Keratinocyte (primary cell): ENCODE measurements around the gene SIGLEC5. TPM values are rescaled to one million over a fixed set of nuclear protein-coding genes. Genes with fewer than 3 reads are reported as not detected.
A peak's percentile ranks its signal among the peaks of the same experiment; 100 is the strongest.
"Not testable (repeated sequence)": the region's sequence is repeated elsewhere in the genome, so short reads cannot be mapped to it uniquely, and the experiment has no call there.

Source experiments
- DNase-seq: peaks from one replicate; pipeline ENCODE4 v3.0.0-alpha.2; 2011; ENCODE audit warnings: low read depth, missing footprints, low spot score
- FAIRE-seq: peaks from 2 replicates; lab custom pipeline; 2011; peaks lifted over from hg19 to GRCh38; lab: Jason Lieb, UNC
- H2AFZ ChIP-seq: 2 replicates; pipeline ENCODE4 v1.6.0; 2012; ENCODE audit warnings: low read length, control low read depth, inconsistent platforms; ENCODE audit not compliant: control insufficient read depth
- H3K27ac ChIP-seq: 2 replicates; pipeline ENCODE4 v1.5.1; 2011; ENCODE audit warnings: low read length; ENCODE audit not compliant: control insufficient read depth, insufficient read depth
- H3K27me3 ChIP-seq: 3 replicates; pipeline ENCODE4 v1.6.0; 2011; ENCODE audit warnings: low read length; ENCODE audit not compliant: control insufficient read depth, insufficient read depth; ENCODE audit errors: extremely low read depth
- H3K36me3 ChIP-seq, 2 experiments: 2 replicates in 1 of 2; 3 replicates in 1 of 2; pipeline ENCODE4 v1.5.1; 2011; ENCODE audit warnings: low read length in 2 of 2, mild to moderate bottlenecking in 1 of 2; ENCODE audit not compliant: control insufficient read depth in 2 of 2, insufficient read depth in 2 of 2; ENCODE audit errors: extremely low read depth in 1 of 2
- H3K4me1 ChIP-seq: 3 replicates; pipeline ENCODE4 v1.5.1; 2011; ENCODE audit warnings: low read length; ENCODE audit not compliant: control insufficient read depth, insufficient read depth; ENCODE audit errors: extremely low read depth
- H3K4me2 ChIP-seq: 3 replicates; pipeline ENCODE4 v1.6.0; 2011; ENCODE audit warnings: low read depth, low read length; ENCODE audit not compliant: control insufficient read depth, insufficient read depth; ENCODE audit errors: extremely low read depth
- H3K4me3 ChIP-seq, 3 experiments: fragments of 200-600 bp in 1 of 3; sonication (generic) in 1 of 3; 2 replicates in 2 of 3; 3 replicates in 1 of 3; pipeline ENCODE4 v1.5.1; 2011 to 2016; ENCODE audit warnings: low read length in 3 of 3, mild to moderate bottlenecking in 3 of 3, control low read depth in 2 of 3, inconsistent platforms in 1 of 3, low read depth in 1 of 3, mixed read lengths in 1 of 3, mixed run types in 1 of 3, moderate library complexity in 1 of 3; ENCODE audit not compliant: control insufficient read depth in 2 of 3, insufficient read depth in 2 of 3; ENCODE audit errors: extremely low read depth in 1 of 3
- H3K79me2 ChIP-seq: 2 replicates; pipeline ENCODE4 v1.6.0; 2012; ENCODE audit warnings: low read length; ENCODE audit not compliant: control insufficient read depth, insufficient read depth
- H3K9ac ChIP-seq: 3 replicates; pipeline ENCODE4 v1.6.0; 2011; ENCODE audit warnings: low read length; ENCODE audit not compliant: control insufficient read depth, insufficient read depth; ENCODE audit errors: extremely low read depth
- H3K9me1 ChIP-seq: 3 replicates; pipeline ENCODE4 v1.6.0; 2011; ENCODE audit warnings: low read length; ENCODE audit not compliant: control insufficient read depth, insufficient read depth; ENCODE audit errors: extremely low read depth
- H3K9me3 ChIP-seq: 2 replicates; pipeline ENCODE4 v1.5.1; 2012; ENCODE audit warnings: low read depth, low read length; ENCODE audit not compliant: control insufficient read depth
- H4K20me1 ChIP-seq: 3 replicates; pipeline ENCODE4 v1.6.0; 2011; ENCODE audit warnings: low read length; ENCODE audit not compliant: control insufficient read depth, insufficient read depth; ENCODE audit errors: extremely low read depth
- CTCF ChIP-seq, 3 experiments: IDR thresholded peaks in 1 of 3; conservative IDR thresholded peaks in 1 of 3; optimal IDR thresholded peaks in 1 of 3; 2 replicates in 2 of 3; 3 replicates in 1 of 3; pipeline versions ENCODE3 to v1.5.1; 2011; ENCODE audit warnings: low read length in 3 of 3, mild to moderate bottlenecking in 3 of 3, moderate library complexity in 2 of 3, control low read depth in 1 of 3, inconsistent platforms in 1 of 3; ENCODE audit not compliant: insufficient read depth in 2 of 3; ENCODE audit errors: extremely low read depth in 1 of 3
- EZH2 ChIP-seq: IDR thresholded peaks from one replicate; pipeline ENCODE4 v1.6.1; 2012; ENCODE audit warnings: inconsistent platforms, mild to moderate bottlenecking, low read length, moderate library complexity
- dilution Hi-C: fragments of 300-500 bp; cut with MboI; formaldehyde crosslinking; loops from one replicate; pipeline ENCODE4 v1.7.0; 2020; ENCODE audit warnings: low sequenced_read_pairs; ENCODE audit not compliant: extremely low pct_ligation_motif_present
- polyA plus RNA-seq, 5 experiments: library from polyadenylated mRNA; depleted of rRNA in 3 of 5; stranded (reverse) in 3 of 5; stranded (forward) in 1 of 5; unstranded in 1 of 5; fragments of >200 nt; gene quantifications; 1 replicate in 1 of 5; 2 replicates in 3 of 5; 3 replicates in 1 of 5; pipeline versions ENCODE4 v1.2.1 to v1.2.3, GENCODE V29; 2011 to 2012; ENCODE audit warnings: missing spikeins in 2 of 5, low read depth in 1 of 5, low replicate concordance in 1 of 5

Gene SIGLEC5
- polyA plus RNA-seq, 1 donor (not counting 4 experiments of a cell fraction or from before 2014, with no cell fraction given) = not detected

DNA sequence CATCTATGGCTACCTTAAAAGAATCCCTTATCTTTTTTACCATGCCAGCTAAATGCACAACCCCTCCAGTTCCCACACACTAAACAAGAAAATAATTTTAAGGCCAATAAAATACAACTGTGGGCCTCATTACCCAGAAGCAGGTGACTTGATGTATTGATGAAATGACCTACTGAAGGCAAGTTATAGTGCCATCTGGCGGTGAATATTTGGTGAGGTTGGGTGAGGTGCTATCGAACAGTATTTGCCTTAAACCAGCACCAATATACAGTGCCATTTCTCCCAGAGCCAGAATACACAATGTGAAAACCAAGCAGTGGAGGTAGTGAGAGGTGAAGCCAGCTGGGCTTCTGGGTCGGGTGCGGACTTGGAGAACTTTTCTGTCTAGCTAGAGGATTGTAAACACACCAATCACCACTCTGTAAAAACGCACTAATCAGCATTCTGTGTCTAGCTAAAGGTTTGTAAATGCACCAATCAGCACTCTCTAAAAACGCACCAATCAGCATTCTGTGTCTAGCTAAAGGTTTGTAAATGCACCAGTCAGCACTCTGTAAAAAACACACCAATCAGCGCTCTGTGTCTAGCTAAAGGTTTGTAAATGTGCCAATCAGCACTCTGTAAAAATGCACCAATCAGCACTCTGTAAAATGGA, 45.8 kb upstream of the SIGLEC5 start:
- H3K36me3 ChIP-seq, dilution Hi-C loops, H3K9ac ChIP-seq, H3K9me1 ChIP-seq, H3K4me3 ChIP-seq, DNase-seq, H3K9me3 ChIP-seq, H3K4me2 ChIP-seq, H3K79me2 ChIP-seq, H4K20me1 ChIP-seq, H2AFZ ChIP-seq, FAIRE-seq, H3K27ac ChIP-seq, H3K4me1 ChIP-seq, H3K27me3 ChIP-seq: not testable (repeated sequence)
- TF ChIP-seq CTCF (optimal IDR thresholded peaks at IDR 0.05 in 1 of 3, IDR thresholded peaks at IDR 0.05 in 1 of 3, conservative IDR thresholded peaks at IDR 0.05 in 1 of 3; ENCODE audit: extremely low read depth in 1 of 3, insufficient read depth in 2 of 3, low read length in 3 of 3) = peak; percentile 44 to 62 (median 52)

DNA sequence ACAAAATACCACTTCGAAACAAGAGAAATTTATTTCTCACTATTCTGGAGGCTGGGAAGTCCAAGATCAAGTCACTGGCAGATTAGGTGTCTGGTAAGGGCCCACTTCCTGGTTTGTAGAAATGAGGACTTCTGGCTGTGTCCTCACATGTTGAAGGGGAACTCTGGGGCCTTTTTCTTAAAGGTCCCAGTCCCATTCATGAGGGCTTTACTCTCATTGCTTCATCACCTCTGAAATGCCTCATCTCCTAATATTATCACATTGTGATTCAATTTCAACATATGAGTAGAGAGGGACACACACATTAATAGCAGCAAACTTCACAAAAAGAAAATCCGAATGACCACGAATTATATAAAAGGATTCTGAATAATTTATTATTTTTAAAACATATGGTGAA, 38.0 kb upstream of the SIGLEC5 start:
- dilution Hi-C loops = no loop called here
- no peaks in the 10 kb centered on the region for H3K4me1 ChIP-seq
- FAIRE-seq = no peak
- H3K79me2 ChIP-seq = no peaks in the 10 kb centered on the region
- TF ChIP-seq EZH2 = no peak
- TF ChIP-seq CTCF (optimal IDR thresholded peaks at IDR 0.05 in 1 of 3, IDR thresholded peaks at IDR 0.05 in 1 of 3, conservative IDR thresholded peaks at IDR 0.05 in 1 of 3; ENCODE audit: extremely low read depth in 1 of 3, insufficient read depth in 2 of 3, low read length in 3 of 3) = no peak
- H3K4me3 ChIP-seq = no peak overlapping the region
- no peaks in the 10 kb centered on the region for H3K9me1 ChIP-seq
- no peaks in the 10 kb centered on the region for H3K36me3 ChIP-seq
- H3K27me3 ChIP-seq = no peaks in the 10 kb centered on the region
- no peak overlapping the region for H3K27ac ChIP-seq
- no peak overlapping the region for H3K4me2 ChIP-seq
- H2AFZ ChIP-seq = no peak overlapping the region
- H4K20me1 ChIP-seq = no peaks in the 10 kb centered on the region
- no peak overlapping the region for H3K9ac ChIP-seq
- no peak for DNase-seq
- H3K9me3 ChIP-seq = no peaks in the 10 kb centered on the region
